ENCODE data around the gene SH3D19.

SH3D19 gene

GRCh38 chr4:151195801-151196200, 129.6 kb downstream of the SH3D19 start:
- no peak for DNase-seq (ENCODE audit: low spot score)

DNA sequence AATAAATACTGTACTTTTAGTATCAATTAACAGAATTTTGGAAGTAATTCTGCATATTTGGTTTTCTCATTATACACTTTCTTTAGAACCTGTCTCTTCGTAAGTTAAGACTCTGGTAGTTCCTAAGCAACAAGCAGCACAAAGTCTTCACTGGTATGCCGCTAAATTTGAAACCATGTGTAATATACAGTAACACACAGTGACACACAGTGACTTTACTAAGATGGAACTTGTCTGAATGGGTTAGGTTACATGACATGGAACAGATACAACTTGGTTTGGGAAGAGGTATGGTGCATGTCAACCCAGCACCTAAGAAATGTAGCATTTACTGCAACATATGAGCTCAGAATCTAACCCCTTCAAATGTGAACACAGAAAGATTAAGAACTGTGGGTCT, 132.0 kb downstream of the SH3D19 start:
- DNase-seq (ENCODE audit: low spot score): no peak

DNA sequence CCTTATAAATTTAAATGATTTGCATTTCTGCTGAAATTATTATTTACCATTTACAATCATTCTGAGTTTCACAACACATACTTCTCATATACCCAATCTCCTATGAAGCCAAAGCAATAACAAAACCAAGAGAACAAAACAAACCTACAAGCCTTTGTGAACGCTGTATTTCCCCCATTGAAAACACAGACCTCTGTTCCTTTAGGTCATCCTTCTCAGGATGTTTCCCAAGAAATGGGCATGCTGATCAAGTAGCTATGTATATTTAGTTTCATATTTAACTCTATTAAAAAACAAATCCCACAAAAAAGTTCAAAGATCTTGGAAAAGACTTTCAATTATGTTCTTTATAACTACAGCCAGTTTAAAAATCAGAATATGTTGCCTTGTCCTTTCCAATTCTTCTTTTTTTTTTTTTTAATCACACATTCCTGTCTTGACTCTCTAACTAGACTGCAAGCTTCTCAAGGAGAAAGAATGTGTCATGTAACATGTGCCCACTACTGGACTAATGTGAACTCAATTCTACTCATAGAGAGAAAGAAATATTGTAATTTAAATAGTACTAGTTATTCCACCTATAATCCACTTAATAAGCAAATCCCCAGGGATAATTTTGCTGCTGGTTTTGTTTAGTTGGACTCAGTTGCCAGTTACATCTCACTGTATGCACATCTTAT, 132.7 kb downstream of the SH3D19 start:
- DNase-seq (ENCODE audit: low spot score): no peak

GRCh38 chr4:151184523-151185458, 140.6 kb downstream of the SH3D19 start:
- DNase-seq (ENCODE audit: low spot score): no peak

DNA sequence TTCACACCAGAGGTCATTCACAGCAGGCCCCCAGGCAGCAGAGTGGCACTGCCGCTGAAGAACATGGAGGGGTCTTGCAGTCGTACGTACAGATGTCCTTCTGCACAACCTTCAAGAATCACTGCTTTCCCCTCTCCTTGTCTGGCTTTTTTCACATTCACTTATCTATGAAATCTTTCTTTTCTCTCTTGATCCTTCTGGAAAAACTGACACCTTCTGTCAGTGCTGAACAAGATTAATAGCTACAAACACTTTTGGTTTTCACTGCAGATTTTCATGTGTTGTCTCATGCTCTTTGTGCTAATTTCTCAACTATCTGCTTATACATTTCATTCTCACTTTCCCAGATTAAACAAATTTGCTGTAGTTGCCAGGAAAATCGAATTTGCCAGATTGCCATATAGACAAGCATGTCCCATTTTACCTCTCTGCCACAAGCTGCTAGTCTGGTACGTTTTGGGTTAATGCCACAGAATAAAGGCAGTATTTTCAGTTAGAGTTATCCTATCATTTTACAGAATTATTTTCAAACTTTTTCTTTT, 142.9 kb downstream of the SH3D19 start:
- DNase-seq (ENCODE audit: low spot score): peak; percentile 71

DNA sequence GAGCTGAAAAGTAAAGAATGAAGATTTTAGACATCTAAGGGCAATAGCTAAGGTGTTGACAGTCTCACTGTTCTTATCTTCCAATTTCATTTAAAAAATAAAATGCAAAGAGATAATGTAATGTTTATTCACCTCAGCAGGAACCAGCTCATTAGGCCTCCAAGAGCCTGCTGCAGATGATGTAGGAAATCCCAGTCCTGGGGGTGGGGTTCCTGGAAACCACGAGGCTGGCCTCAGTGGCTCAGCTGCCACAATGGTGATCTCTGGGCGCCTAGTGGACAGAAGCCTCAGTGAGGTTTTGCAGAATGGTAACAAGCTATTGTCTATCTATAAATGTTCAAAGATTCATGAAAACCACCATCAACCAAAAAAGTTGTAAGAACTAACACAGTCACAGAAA, 148.7 kb downstream of the SH3D19 start:
- no peak for DNase-seq (ENCODE audit: low spot score)

DNA sequence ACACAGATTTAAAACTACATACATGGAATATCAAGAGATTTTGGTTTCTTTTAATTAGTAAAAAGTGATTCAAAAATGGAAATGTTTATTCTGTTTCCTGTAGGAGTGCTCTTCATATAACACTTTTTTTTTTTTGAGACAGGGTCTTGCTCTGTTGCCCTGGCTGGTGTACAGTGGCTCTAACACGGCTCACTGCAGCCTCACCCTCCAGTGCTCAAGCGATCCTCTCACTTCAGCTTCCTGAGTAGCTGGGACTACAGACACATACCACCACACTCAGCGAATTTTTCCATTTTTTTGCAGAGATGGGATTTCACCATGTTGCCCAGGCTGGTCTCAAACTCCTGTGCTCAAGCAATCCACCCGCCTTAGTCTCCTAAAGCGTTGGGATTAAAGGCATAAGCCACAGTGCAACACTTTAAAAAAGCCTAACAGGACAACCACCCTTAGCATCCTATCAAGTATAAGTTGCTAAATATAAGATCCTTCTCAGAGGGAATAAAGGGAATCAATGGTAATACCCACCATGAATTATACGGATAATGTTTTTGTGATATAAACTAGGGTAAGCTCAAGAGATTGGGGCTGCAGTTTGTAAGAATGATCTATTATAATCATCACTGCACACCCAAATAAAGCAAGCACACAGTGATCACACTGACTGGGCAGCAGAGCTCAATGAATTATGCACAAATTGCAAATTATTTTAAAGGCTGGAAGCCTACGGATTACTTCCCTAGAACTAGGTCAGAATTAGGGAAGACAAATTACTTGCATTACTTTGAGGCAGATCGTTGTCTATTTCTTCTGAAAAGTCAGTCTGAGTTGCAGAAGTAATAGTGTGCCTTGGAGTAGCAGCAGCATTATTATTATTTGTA, 149.4 kb downstream of the SH3D19 start:
- no peak for DNase-seq (ENCODE audit: low spot score)

GRCh38 chr4:151175233-151175632, 150.2 kb downstream of the SH3D19 start:
- DNase-seq (ENCODE audit: low spot score): no peak

DNA sequence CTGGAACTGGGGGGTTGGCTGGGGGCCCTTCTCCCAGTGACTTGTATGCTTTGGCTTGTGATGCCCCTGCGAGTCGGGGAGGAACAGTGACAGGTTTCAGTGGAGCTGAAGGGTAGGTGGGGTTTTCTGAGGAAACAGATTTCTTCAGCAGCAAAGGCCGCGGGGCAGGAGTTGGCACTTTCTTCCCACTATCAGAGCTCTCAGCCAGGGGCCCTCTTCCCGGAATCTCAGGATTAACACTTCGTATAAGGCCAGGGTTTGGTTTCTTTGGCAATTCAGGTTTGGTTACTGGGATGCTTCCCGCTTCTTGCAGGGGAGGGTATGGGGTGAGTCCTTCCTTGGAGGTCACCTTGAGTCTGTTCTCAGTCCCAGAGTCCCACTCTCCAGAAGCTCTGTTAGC, 150.6 kb downstream of the SH3D19 start:
- no peak for DNase-seq (ENCODE audit: low spot score)

GRCh38 chr4:151173871-151174270, 151.5 kb downstream of the SH3D19 start:
- DNase-seq (ENCODE audit: low spot score): no peak

DNA sequence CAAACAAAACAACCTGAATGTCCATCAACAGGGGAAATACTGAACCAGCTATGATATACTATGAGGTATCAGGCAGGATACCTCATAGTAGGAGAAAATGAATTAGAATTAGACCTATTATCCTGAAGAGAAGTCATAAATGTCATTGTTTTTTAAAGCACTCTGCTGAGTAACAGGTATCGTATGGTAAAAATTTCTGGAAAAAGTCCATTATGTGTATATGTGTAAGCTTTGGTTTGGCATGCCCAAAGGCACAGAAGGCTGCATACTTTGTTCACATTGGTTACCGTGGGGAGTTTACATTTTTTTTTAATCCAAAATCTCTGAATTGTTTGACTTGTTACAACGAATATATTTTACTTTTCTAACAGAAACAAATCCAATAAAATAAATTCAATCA, 155.5 kb downstream of the SH3D19 start:
- no peak for DNase-seq (ENCODE audit: low spot score)

DNA sequence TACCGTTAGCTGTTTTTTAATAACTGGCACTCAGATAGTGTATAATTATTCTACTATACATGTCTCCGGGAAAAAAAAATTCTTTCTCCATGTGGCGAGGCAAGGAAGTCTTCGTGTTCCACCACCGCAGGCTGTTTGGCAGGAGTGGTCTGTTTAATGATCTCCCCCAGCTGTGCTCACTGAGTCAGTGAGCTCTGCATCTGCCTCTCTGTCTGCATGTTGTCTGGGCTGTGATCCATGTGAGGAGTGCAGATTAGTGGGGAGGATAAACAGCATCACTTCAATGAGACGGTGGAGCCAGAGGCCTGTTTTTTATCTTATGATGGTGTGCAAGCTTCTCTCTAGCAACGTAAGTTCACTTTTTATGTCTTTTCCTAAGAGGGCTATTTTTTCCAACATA, 156.2 kb downstream of the SH3D19 start:
- peak; percentile 84 for DNase-seq (ENCODE audit: low spot score)

GRCh38 chr4:151167561-151167960, 157.8 kb downstream of the SH3D19 start:
- no peak for DNase-seq (ENCODE audit: low spot score)

- peak; percentile 53 for DNase-seq (ENCODE audit: low spot score)
Observed at GRCh38 chr4:151166636-151167035, 158.8 kb downstream of the SH3D19 start.

DNA sequence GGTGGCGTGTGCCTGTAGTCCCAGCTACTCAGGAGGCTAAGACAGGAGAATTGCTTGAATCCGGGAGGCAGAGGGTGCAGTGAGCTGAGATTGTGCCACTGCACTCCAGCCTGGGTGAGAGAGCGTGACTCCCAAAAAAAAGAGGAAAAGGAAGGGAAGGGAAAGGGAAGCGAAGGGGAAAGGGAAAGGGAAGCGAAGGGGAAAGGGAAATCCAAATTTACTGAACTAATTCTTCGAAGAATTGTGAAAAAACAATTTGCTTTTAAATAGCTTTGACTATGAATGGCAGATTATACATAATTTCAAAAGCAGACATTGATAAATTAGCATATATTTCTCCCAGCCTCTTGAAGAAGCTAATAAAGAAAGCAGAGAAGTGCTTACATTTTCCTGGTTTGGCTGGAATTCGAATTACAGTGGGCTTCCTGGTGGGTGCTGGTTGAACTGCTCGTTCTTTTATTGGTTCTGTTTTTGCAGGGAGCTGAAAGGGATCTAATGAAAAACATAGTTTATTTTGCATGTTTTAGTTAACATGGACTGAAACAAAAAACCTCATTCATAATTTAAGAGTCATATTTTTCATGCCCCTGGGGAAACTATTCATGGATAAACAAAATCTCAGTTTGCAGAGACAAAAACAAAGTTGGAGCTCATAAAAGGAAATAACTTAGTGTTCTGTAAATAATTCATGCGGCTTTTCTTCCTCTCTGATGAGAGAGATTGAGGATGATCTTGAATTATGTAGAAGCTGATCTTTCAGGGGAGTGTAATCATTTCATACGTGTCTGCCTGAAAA, 160.0 kb downstream of the SH3D19 start:
- DNase-seq (ENCODE audit: low spot score): no peak

GRCh38 chr4:151163855-151164254, 161.6 kb downstream of the SH3D19 start:
- no peak for DNase-seq (ENCODE audit: low spot score)

DNA sequence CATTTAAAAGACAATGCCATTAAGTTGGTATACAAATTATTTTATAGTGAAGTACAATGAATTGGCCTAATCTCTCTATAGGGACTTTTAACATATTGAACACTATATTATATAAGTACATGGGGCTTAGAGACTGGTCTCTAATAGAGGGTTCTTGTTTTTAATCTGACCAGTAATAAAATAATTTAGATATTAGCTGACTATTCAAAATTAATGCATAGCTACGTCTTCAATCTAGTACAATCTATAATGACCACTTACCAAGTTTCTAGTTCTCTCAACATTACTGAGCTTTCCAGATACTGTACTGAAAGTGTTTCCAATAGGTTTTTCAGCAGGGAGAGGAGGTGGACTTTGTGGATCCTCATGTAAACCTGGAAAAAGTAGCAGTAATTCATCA, 166.4 kb downstream of the SH3D19 start:
- DNase-seq (ENCODE audit: low spot score): no peak

GRCh38 chr4:151157543-151157942, 167.9 kb downstream of the SH3D19 start:
- DNase-seq (ENCODE audit: low spot score): no peak

DNA sequence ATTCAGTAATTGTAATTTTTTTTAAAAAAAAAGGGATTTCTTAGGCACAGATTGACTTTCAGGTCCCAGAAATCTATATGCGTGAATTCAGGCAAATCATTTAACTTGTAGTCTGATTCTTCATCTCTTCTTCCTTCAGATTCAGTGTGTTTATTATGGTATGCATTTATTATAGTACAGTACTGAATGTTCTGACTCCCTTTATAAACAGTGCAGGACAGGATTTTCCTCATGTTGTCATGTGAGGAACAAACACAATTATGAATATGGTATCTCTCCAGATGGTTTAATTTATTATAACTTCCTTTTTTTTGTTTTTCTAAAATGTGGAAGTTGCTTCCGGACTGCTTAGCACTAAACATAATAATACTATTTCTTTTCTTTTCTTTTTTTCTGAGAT, 171.8 kb downstream of the SH3D19 start:
- DNase-seq (ENCODE audit: low spot score): no peak

- DNase-seq (ENCODE audit: low spot score): no peak
Observed at GRCh38 chr4:151152028-151152427, 173.4 kb downstream of the SH3D19 start.

Measured in SK-N-DZ (cell line).